Measurements from ENCODE around the gene STX18.

The STX18 gene

DNA sequence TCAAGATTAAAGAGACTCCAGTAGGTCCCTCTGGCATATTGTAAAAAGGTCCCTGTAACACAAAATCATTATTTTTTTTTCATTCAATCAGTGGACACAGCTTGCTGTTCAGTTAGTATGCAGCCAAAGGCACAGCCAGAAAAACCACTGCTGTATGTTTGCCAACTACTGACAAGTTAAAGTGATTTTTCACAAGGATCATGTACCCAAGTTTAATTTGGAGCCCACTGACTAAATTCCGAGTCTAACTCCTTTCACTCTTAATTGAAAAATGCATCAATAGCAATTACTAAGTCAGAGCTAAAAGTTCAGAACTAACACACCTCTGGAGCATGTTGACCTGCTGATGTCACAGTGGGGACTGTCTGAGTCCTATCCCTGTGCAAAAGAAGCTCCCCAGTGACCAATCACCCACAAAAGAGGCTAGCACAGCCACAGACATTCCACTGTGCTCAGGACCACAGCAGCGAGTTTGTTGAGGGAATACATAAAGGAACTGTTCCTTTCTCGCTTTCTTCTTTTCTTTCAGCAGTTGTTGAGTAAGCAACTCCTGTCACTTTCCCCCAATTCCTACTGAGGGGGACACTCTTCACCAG lies 60.4 kb downstream of the STX18 start:
- no peak for TF ChIP-seq GATA3 (IDR thresholded peaks at IDR 0.05; ENCODE audit: low read depth, low read length)
- TF ChIP-seq GATA2 (IDR thresholded peaks at IDR 0.05; ENCODE audit: low read depth, low read length): no peak

DNA sequence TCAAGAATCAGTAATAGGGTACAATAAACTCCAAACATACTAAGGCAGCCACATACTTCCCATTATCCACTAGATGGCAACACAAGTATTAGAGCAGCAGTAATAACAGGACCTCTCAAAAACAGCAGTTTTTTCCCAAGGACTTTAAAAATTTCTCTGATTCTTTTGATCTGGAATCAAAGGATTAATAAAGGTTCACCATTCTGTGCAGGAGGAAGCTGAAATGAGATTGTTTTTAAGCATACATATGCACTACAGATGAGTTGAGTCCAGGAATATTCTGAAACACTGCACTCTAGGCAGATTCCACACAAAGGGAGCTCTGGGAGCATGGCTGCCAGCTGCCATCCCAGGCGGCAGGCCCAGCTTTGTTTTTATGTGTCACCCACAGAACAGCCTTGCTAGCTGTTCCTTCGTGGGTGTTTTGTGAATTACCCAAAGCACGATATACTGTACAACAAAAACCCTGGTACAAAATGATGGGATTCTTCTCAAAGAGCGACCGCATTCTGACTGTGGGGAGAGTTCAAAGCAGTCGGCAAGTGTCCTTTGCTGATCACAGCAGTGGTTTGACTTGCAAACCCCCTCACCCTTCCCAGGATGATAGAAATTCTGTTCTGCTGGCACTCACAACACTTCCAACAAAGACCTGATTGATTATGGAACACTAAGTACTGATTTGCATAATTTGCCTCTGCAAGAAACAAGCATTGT lies 61.0 kb downstream of the STX18 start:
- no peak for TF ChIP-seq GATA2 (IDR thresholded peaks at IDR 0.05; ENCODE audit: low read depth, low read length)
- TF ChIP-seq GATA3 (IDR thresholded peaks at IDR 0.05; ENCODE audit: low read depth, low read length): no peak

DNA sequence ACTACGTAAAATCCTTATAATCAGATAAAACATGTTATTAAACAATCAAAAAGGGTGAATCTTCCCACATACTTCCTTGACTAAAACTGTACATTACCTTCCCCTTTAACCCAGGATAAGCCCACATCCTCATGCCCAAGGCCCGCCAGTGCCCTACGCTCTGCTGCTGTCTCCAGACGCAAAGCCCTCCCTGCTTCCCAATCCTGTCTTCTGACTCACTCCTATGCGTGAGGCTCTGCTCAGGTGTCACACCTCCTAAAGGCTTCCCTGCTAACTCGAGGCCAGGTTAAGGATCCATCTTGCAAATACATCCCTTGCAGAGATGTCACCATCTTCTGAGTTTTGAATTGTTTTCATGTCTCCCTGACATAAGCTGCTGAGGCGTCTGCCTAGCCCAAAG lies 61.6 kb downstream of the STX18 start:
- TF ChIP-seq GATA2 (IDR thresholded peaks at IDR 0.05; ENCODE audit: low read depth, low read length): no peak
- TF ChIP-seq GATA3 (IDR thresholded peaks at IDR 0.05; ENCODE audit: low read depth, low read length): no peak

DNA sequence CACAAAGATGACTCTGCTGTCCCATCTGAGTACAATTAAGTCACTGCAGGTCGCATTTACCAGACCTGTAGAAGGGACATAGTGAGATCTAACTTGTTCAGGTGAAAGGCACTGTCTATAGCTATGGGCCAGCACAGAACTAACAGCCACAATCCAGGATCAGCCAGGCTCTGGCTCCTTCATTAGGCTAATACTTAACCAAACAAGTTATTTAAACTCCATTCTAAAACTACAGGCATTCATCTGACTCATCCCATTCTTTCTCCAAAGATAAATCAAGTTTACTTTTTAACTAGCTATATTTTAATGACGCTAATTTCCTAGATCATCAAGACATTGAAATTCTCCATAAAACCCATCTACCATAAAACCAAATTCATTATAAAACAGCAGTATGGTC lies 62.5 kb downstream of the STX18 start:
- TF ChIP-seq GATA3 (IDR thresholded peaks at IDR 0.05; ENCODE audit: low read depth, low read length) (no peak), GATA2 (IDR thresholded peaks at IDR 0.05; ENCODE audit: low read depth, low read length) (no peak)

DNA sequence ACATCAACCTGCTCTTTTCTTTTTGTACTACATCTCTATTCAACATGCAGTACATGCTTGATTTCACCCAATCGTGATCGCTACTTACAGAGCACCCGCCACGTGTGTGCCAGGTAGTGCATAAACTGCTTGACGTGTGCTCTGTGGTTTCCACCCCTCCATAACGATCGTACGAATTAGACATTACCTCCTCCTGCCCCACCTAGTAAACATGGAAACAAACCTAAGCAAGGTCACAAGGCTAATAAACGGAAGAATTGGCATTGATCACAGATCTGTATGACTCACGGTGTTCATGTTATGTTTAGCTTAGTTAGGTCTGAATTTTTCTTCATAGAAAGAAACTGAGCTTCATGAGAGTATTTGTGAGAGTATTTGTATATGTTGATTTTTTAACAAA lies 64.1 kb downstream of the STX18 start:
- TF ChIP-seq GATA3 (IDR thresholded peaks at IDR 0.05; ENCODE audit: low read depth, low read length) (no peak), GATA2 (IDR thresholded peaks at IDR 0.05; ENCODE audit: low read depth, low read length) (no peak)

DNA sequence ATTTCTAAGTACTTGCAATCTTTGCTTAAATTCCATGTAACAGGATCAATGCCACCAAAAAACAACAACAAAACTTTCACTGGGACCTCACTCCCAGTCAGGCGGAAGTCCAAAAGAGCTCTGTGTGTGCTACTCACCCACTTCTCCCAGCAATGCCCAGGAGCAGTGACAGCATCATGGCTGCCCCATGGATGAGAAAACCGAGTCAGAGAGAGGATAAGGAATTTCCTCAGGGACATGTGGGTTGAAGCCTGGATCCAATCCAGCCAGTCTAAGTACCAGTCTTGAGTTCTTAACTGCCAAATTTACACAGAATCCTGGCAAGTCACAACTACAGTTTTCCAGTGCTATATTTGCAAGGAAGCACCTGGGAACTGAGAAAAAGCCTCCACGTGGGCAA lies 64.5 kb downstream of the STX18 start:
- TF ChIP-seq GATA2 (IDR thresholded peaks at IDR 0.05; ENCODE audit: low read depth, low read length): no peak
- no peak for TF ChIP-seq GATA3 (IDR thresholded peaks at IDR 0.05; ENCODE audit: low read depth, low read length)

DNA sequence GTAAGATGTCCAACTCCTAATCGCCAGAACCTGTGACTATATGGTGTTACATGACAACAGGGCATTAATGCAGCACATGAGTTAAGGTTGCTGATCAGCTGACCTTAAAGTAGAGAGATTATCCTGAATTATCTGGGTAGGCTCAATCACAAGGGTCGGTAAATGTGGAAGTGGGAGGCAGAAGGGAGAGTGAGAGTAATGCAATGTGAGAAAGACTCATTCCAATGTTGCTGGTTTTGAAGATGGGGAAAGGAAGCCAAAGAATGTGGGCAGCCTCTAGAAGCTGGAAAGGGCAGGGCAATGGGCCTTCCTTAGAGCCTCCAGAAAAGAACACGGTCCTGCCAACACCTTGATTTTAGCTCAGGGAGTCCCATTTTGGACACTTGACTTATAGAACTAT lies 67.4 kb downstream of the STX18 start:
- TF ChIP-seq GATA3 (IDR thresholded peaks at IDR 0.05; ENCODE audit: low read depth, low read length) (no peak), GATA2 (IDR thresholded peaks at IDR 0.05; ENCODE audit: low read depth, low read length) (no peak)

DNA sequence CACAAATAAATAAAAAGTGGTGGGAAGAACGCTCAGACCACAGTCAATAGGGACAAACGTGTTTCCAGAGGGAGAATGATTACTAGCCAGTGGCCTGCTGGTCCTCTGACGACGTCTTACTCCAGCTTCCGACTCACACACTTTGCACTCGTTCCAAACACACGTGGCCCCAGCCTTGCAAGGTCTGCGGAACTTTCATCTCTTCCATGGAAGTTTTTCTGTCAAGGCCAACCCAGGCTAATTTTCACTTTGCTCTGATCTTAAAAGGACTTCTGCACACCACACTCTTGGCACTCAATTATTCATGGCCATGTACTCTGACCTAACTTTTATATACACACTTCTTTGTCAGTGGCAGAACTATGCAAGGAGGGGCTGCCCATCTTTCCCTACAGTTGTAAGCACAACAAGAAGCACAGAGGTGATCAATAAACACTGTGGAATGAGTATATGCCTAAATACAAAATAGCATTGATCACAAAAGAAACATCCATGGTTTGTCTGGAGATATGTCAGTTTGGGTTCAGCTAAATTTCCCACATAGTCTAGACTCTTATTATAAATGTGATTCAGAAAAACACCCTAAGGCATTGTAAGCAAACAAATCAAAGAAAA lies 69.4 kb downstream of the STX18 start:
- TF ChIP-seq GATA3 (IDR thresholded peaks at IDR 0.05; ENCODE audit: low read depth, low read length) (no peak), GATA2 (IDR thresholded peaks at IDR 0.05; ENCODE audit: low read depth, low read length) (no peak)

DNA sequence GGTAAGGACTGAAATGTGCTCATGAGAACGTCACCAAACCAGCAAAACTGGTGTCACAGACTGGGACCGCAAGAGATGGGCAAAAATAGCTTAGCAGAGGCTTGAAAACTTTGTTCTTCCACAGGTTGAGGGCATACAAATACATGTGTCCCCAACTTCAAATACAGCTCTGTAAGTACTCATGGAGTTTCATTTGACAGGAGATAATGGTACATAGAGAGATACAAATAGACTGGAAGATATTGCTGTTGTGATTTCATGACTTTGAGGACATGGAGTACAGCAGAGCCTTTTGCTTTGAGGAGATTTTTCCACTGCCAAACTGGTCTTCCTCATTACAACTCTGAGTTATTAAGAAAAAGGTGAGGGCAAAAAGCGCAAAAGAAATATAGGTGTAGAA lies 70.7 kb downstream of the STX18 start:
- TF ChIP-seq GATA2 (IDR thresholded peaks at IDR 0.05; ENCODE audit: low read depth, low read length) (no peak), GATA3 (IDR thresholded peaks at IDR 0.05; ENCODE audit: low read depth, low read length) (no peak)

DNA sequence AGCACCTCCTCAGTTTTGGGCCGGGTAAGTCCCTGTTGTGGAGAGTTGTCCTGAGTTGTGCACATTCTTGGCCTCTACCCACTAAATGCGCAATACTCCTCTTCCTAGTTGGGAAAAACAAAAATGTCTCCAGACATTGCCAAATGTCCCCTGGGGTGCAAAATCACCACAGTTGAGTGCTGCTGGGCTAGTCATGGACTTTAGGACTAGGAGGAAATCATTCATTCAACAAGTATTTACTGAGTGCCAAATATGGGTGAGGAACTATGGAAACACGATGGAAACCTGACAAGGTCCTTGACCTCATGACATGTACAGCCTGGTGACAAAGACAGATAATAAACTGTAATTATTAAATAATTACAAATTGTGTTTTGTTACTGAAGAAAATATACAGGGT lies 71.6 kb downstream of the STX18 start:
- TF ChIP-seq GATA2 (IDR thresholded peaks at IDR 0.05; ENCODE audit: low read depth, low read length): no peak
- TF ChIP-seq GATA3 (IDR thresholded peaks at IDR 0.05; ENCODE audit: low read depth, low read length): no peak

DNA sequence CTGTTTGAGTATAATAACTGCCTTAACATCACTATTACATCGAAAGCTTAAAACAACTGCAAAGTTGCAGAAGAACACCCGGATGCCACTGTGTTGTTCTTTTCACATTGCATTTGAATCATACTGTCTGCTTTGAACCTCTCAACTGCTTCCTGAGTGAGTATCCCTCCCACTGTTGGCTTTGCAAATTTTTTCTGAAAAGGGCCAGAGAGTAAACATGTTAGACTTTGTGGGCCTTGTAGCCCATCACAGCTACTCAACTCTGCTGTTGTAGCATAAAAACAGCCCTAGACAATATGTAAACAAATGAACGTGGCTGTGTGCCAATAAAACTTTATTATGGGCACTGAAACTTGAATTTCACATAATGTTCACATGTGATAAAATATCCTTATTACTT lies 78.9 kb downstream of the STX18 start:
- TF ChIP-seq GATA2 (IDR thresholded peaks at IDR 0.05; ENCODE audit: low read depth, low read length) (no peak), GATA3 (IDR thresholded peaks at IDR 0.05; ENCODE audit: low read depth, low read length) (no peak)

DNA sequence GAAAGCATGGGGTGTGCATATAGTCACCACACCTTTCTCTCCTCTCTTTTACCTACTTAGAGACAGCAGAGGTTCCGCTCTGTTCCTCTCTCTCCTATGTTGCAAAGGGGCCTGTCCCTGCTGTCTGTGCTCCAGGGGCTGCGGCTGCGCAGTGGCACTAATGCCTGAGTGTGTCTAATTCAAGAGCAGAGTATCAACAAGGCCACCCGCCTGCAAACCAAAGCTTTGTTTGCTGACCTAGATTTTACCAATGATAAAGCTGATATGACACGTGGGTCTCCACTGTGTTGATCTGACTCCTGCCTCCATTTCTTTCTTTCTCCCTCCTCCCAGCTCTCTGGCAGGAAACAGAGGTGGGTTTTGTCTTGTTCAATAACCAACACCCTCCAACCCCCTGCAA lies 80.0 kb downstream of the STX18 start:
- peak; percentile 88 for TF ChIP-seq GATA2 (IDR thresholded peaks at IDR 0.05; ENCODE audit: low read depth, low read length)
- TF ChIP-seq GATA3 (IDR thresholded peaks at IDR 0.05; ENCODE audit: low read depth, low read length): peak; percentile 52

DNA sequence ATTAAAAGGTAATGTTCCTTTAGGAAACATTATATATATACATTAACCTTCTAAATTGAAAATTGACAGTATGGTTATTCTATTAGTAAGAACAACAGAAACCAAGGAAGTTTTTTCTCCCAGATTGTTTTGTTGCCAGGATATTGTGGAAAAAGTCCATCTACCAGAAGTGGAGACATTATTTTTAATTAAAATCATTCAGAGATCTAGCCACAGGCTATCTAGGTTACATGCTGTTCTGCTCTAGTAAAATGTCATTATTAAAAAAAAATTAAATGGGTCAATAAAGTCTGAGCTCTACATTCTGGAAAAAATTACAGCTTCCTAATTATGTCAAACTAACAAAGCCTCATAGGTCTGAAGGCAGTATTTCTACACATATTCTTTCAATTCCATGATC lies 80.7 kb downstream of the STX18 start:
- TF ChIP-seq GATA3 (IDR thresholded peaks at IDR 0.05; ENCODE audit: low read depth, low read length): no peak
- no peak for TF ChIP-seq GATA2 (IDR thresholded peaks at IDR 0.05; ENCODE audit: low read depth, low read length)

DNA sequence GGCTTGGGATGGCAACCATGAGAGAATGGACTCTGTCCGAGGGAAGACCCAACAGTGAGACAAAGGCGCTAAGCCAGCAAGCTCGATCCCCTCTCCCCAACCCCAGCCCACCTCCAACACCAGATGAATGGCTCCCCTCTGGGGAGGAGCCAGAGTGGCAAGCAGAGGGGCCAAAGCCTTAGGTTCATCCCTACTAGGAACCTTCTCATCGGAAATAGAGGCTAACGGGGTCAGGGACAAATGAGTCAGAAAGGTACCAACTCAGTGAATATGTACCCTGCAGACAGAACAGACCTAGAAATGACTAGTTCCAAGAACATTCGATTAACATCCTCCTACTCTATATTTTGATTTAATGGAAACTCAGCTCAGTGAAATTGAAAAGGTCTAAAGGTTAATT lies 81.1 kb downstream of the STX18 start:
- no peak for TF ChIP-seq GATA2 (IDR thresholded peaks at IDR 0.05; ENCODE audit: low read depth, low read length)
- TF ChIP-seq GATA3 (IDR thresholded peaks at IDR 0.05; ENCODE audit: low read depth, low read length): no peak

DNA sequence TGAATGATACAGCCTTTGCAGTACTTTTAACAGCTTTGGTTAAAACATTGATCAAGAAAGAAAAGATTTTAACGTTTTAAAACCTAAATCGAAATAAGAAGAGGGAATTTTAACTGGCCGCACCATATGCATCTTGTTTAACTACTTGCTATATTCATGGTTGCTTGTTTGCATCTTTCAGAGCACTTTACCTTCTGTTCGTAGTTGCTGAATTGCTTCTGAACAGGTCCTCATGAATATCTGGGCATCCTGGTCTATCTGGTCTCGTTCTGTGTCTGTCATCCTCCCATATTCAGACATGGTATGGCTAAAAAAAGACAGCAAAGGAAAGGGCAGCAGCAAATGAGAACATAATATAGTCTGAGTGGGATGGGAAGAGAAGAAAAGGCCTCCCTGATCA lies 82.7 kb downstream of the STX18 start:
- TF ChIP-seq GATA3 (IDR thresholded peaks at IDR 0.05; ENCODE audit: low read depth, low read length) (no peak), GATA2 (IDR thresholded peaks at IDR 0.05; ENCODE audit: low read depth, low read length) (no peak)

Measured in SH-SY5Y (cell line).